Measurements from ENCODE around the gene WDR3. TPM values are rescaled to one million over a fixed set of nuclear protein-coding genes. Genes with fewer than 3 reads are reported as not detected.

WDR3 gene
- total RNA-seq, 1 experiment from 2014 or later = 70.5 TPM

GRCh38 chr1:117886101-117886795 is 43.3 kb upstream of the WDR3 start:
- no peaks in the 10 kb centered on the region for H3K4me1 ChIP-seq (ENCODE audit: control insufficient read depth in 1 of 2, insufficient read depth in 2 of 2, low read length in 2 of 2)
- ATAC-seq (no peak), DNase-seq (ENCODE audit: low read depth, low spot score) (no peak)
- ChIA-PET RAD21 (ENCODE audit: low non-redundant PET in 1 of 2, low total read pairs in 2 of 2, uncharacterized antibody in 2 of 2, unreplicated experiment in 2 of 2) (no interaction called here), CTCF (interaction anchor here (1.5 kb wide), 1 partner anchor 10 kb away, joined by 3 read pairs; no protein-coding TSS in a partner anchor), POLR2A (no interaction called here)
- intact Hi-C loops (cut with micrococcal nuclease) = no loop called here
- TF ChIP-seq ZBTB33 (IDR thresholded peaks at IDR 0.05; ENCODE audit: extremely low read depth, insufficient replicate concordance, low read length) = no peak
- no peak for TF ChIP-seq EZH2phosphoT487 (IDR thresholded peaks at IDR 0.05; ENCODE audit: borderline replicate concordance)
- TF ChIP-seq SIN3A (IDR thresholded peaks at IDR 0.05; ENCODE audit: low read depth) = no peak
- no peak for TF ChIP-seq POLR2A (IDR thresholded peaks at IDR 0.05; ENCODE audit: borderline replicate concordance, extremely low read depth, insufficient read depth, insufficient read length)
- TF ChIP-seq, protein P1, sequence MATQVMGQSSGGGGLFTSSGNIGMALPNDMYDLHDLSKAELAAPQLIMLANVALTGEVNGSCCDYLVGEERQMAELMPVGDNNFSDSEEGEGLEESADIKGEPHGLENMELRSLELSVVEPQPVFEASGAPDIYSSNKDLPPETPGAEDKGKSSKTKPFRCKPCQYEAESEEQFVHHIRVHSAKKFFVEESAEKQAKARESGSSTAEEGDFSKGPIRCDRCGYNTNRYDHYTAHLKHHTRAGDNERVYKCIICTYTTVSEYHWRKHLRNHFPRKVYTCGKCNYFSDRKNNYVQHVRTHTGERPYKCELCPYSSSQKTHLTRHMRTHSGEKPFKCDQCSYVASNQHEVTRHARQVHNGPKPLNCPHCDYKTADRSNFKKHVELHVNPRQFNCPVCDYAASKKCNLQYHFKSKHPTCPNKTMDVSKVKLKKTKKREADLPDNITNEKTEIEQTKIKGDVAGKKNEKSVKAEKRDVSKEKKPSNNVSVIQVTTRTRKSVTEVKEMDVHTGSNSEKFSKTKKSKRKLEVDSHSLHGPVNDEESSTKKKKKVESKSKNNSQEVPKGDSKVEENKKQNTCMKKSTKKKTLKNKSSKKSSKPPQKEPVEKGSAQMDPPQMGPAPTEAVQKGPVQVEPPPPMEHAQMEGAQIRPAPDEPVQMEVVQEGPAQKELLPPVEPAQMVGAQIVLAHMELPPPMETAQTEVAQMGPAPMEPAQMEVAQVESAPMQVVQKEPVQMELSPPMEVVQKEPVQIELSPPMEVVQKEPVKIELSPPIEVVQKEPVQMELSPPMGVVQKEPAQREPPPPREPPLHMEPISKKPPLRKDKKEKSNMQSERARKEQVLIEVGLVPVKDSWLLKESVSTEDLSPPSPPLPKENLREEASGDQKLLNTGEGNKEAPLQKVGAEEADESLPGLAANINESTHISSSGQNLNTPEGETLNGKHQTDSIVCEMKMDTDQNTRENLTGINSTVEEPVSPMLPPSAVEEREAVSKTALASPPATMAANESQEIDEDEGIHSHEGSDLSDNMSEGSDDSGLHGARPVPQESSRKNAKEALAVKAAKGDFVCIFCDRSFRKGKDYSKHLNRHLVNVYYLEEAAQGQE (IDR thresholded peaks at IDR 0.05; ENCODE audit: low read depth) = no peak
- no peak for TF ChIP-seq ELF1 (IDR thresholded peaks at IDR 0.05; ENCODE audit: borderline replicate concordance, low read depth)
- no peak for TF ChIP-seq CEBPB (IDR thresholded peaks at IDR 0.05; ENCODE audit: low read depth)
- TF ChIP-seq MAX (IDR thresholded peaks at IDR 0.05) = no peak
- no peak for TF ChIP-seq FOSL1 (IDR thresholded peaks at IDR 0.05; ENCODE audit: low read depth)
- TF ChIP-seq ZNF274 (IDR thresholded peaks at IDR 0.05; ENCODE audit: low read depth, low read length) = no peak
- TF ChIP-seq, protein P2, sequence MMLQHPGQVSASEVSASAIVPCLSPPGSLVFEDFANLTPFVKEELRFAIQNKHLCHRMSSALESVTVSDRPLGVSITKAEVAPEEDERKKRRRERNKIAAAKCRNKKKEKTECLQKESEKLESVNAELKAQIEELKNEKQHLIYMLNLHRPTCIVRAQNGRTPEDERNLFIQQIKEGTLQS (IDR thresholded peaks at IDR 0.05) = no peak
- TF ChIP-seq SP1 (IDR thresholded peaks at IDR 0.05; ENCODE audit: low read depth) = no peak
- TF ChIP-seq JUND (IDR thresholded peaks at IDR 0.05) = no peak
- no peak for TF ChIP-seq ZFX (IDR thresholded peaks at IDR 0.05)
- TF ChIP-seq POLR2AphosphoS5 (IDR thresholded peaks at IDR 0.05; ENCODE audit: low read depth, low read length) = no peak
- no peak for TF ChIP-seq CBX3 (IDR thresholded peaks at IDR 0.05; ENCODE audit: low read depth)
- TF ChIP-seq TCF7L2 (IDR thresholded peaks at IDR 0.05; ENCODE audit: borderline replicate concordance, extremely low read depth, insufficient read depth, insufficient read length) = no peak
- no peak for TF ChIP-seq CTCF (IDR thresholded peaks at IDR 0.05 in 2 of 3, conservative IDR thresholded peaks at IDR 0.05 in 1 of 3; ENCODE audit: borderline replicate concordance in 1 of 3, insufficient read depth in 1 of 3, low read depth in 2 of 3, low read length in 2 of 3)
- TF ChIP-seq EGR1 (IDR thresholded peaks at IDR 0.05; ENCODE audit: low read depth) = no peak
- no peaks in the 10 kb centered on the region for H3K9me3 ChIP-seq (ENCODE audit: control insufficient read depth in 1 of 2, insufficient read depth in 1 of 2, low read depth in 1 of 2, low read length in 2 of 2)
- no peaks in the 10 kb centered on the region for H3K27me3 ChIP-seq (ENCODE audit: insufficient read depth, low read length)
- H3K9me2 ChIP-seq (ENCODE audit: insufficient read depth) = no peaks in the 10 kb centered on the region
- no peaks in the 10 kb centered on the region for H3K79me2 ChIP-seq (ENCODE audit: insufficient read depth, low read length)
- no peak overlapping the region for H3K27ac ChIP-seq (ENCODE audit: low read depth, low read length)
- H3K4me3 ChIP-seq (replicated peaks in 1 of 2; ENCODE audit: low read depth in 1 of 2, low read length in 2 of 2) = no peak overlapping the region
- H3K9ac ChIP-seq (ENCODE audit: low read length) = no peak overlapping the region
- H4K20me1 ChIP-seq (ENCODE audit: insufficient read depth) = no peaks in the 10 kb centered on the region
- H2AFZ ChIP-seq (ENCODE audit: low read depth, low read length, poor library complexity, severe bottlenecking) = no peak overlapping the region
- no TSS peak for BruUV-seq (replicated peaks)
- no peak overlapping the region for H3K4me2 ChIP-seq (ENCODE audit: low read length)
- no peaks in the 10 kb centered on the region for H3K36me3 ChIP-seq (ENCODE audit: control insufficient read depth in 1 of 2, insufficient read depth in 2 of 2, low read length in 2 of 2)
